HCT116 (cell line): Measurements from ENCODE around the gene DNASE1L3. TPM values are rescaled to one million over a fixed set of nuclear protein-coding genes. Genes with fewer than 3 reads are reported as not detected.

Experiments
- ATAC-seq: fragments of 200-7000 bp; cut with Tn5 transposase; 2 replicates; pipeline ENCODE4 v1.9.1; 2020; ENCODE audit warnings: mild to moderate bottlenecking, moderate library complexity
- BruUV-seq: library from RNA; stranded (reverse); fragments of 400-500 nt; replicated peaks from 2 replicates; lab custom pipeline; 2021; lab: Mats Ljungman, UMichigan
- CTCF ChIA-PET: fragments of 300-600 bp; sonication (Branson Sonifier 250); formaldehyde crosslinking; loops from one replicate; lab custom pipeline; 2021; ENCODE audit warnings: antibody characterized with exemption; lab: Charles Lee
- POLR2A ChIA-PET: fragments of 300-600, 350-600 bp; sonication (Branson Sonifier 250); formaldehyde crosslinking; loops from one replicate; lab custom pipeline; 2021; ENCODE audit warnings: antibody characterized with exemption; lab: Charles Lee
- RAD21 ChIA-PET, 2 experiments: fragments of 300-600 bp; sonication (Branson Sonifier 250); formaldehyde crosslinking; loops; one replicate each; lab custom pipeline; 2023; ENCODE audit warnings: low total read pairs in 2 of 2; ENCODE audit not compliant: uncharacterized antibody in 2 of 2, unreplicated experiment in 2 of 2, low non-redundant PET in 1 of 2; lab: Charles Lee
- DNase-seq: peaks from one replicate; pipeline ENCODE4 v3.0.0-alpha.2; 2010; ENCODE audit warnings: low read depth, low spot score
- H2AFZ ChIP-seq: fragments of 200-600 bp; shearing (Covaris generic), sonication (generic); 2 replicates; pipeline ENCODE4 v1.6.1; 2017; ENCODE audit warnings: low read depth, mixed run types, mixed read lengths, antibody characterized with exemption, low read length; ENCODE audit not compliant: poor library complexity, severe bottlenecking
- H3K27ac ChIP-seq: 2 replicates; pipeline ENCODE4 v1.5.1; 2012; ENCODE audit warnings: low read depth, low read length
- H3K27me3 ChIP-seq: fragments of 200-600 bp; sonication (generic); 2 replicates; pipeline ENCODE4 v1.6.1; 2016; ENCODE audit warnings: mixed run types, low read length, mixed read lengths; ENCODE audit not compliant: insufficient read depth
- H3K36me3 ChIP-seq, 2 experiments: fragments of 200-500 bp in 1 of 2; fragments of 200-600 bp in 1 of 2; sonication (Bioruptor generic) in 1 of 2; sonication (generic) in 1 of 2; 2 replicates each; pipeline versions ENCODE4 v1.5.1 to v1.6.1; 2014 to 2016; ENCODE audit warnings: low read length in 2 of 2, inconsistent platforms in 1 of 2, mixed read lengths in 1 of 2, mixed run types in 1 of 2; ENCODE audit not compliant: insufficient read depth in 2 of 2, control insufficient read depth in 1 of 2
- H3K4me1 ChIP-seq, 2 experiments: fragments of 200-600 bp in 1 of 2; sonication (generic) in 1 of 2; 2 replicates each; pipeline versions ENCODE4 v1.5.1 to v1.6.1; 2012 to 2017; ENCODE audit warnings: low read length in 2 of 2, inconsistent platforms in 1 of 2, mild to moderate bottlenecking in 1 of 2, mixed read lengths in 1 of 2, mixed run types in 1 of 2, moderate library complexity in 1 of 2; ENCODE audit not compliant: insufficient read depth in 2 of 2, control insufficient read depth in 1 of 2
- H3K4me2 ChIP-seq: fragments of 200-600 bp; sonication (generic); 2 replicates; pipeline ENCODE4 v1.6.1; 2017; ENCODE audit warnings: mixed run types, low read length, mixed read lengths
- H3K4me3 ChIP-seq, 2 experiments: fragments of 200-600 bp in 1 of 2; sonication (generic) in 1 of 2; replicated peaks in 1 of 2; 2 replicates each; pipeline ENCODE4 v1.5.1; 2011 to 2016; ENCODE audit warnings: low read length in 2 of 2, control low read depth in 1 of 2, low read depth in 1 of 2, mild to moderate bottlenecking in 1 of 2, mixed read lengths in 1 of 2, mixed run types in 1 of 2
- H3K79me2 ChIP-seq: fragments of 200-600 bp; sonication (generic); 2 replicates; pipeline ENCODE4 v1.6.1; 2017; ENCODE audit warnings: mild to moderate bottlenecking, mixed run types, low read length, moderate library complexity, mixed read lengths; ENCODE audit not compliant: insufficient read depth
- H3K9ac ChIP-seq: fragments of 200-600 bp; sonication (generic); 2 replicates; pipeline ENCODE4 v1.6.1; 2016; ENCODE audit warnings: low read length, mixed read lengths
- H3K9me2 ChIP-seq: fragments of 200-600 bp; sonication (generic), shearing (Covaris generic); 2 replicates; pipeline ENCODE4 v1.6.1; 2017; ENCODE audit warnings: mixed run types, mild to moderate bottlenecking, moderate library complexity; ENCODE audit not compliant: insufficient read depth
- H3K9me3 ChIP-seq, 2 experiments: fragments of 200-500 bp in 1 of 2; fragments of 200-600 bp in 1 of 2; sonication (Bioruptor generic) in 1 of 2; sonication (generic) in 1 of 2; 2 replicates each; pipeline ENCODE4 v1.6.1; 2014 to 2017; ENCODE audit warnings: low read length in 2 of 2, mixed read lengths in 2 of 2, inconsistent platforms in 1 of 2, low read depth in 1 of 2, mild to moderate bottlenecking in 1 of 2, mixed run types in 1 of 2, moderate library complexity in 1 of 2; ENCODE audit not compliant: control insufficient read depth in 1 of 2, insufficient read depth in 1 of 2
- H4K20me1 ChIP-seq: fragments of 200-600 bp; sonication (generic), shearing (Covaris generic); 2 replicates; pipeline ENCODE4 v1.6.1; 2017; ENCODE audit warnings: mixed run types, mild to moderate bottlenecking, moderate library complexity; ENCODE audit not compliant: insufficient read depth
- ATF3 ChIP-seq: IDR thresholded peaks from 2 replicates; pipeline ENCODE4 v1.6.1; 2012
- CBX3 ChIP-seq: IDR thresholded peaks from 2 replicates; pipeline ENCODE4 v1.6.1; 2012; ENCODE audit warnings: low read depth
- CEBPB ChIP-seq: IDR thresholded peaks from 2 replicates; pipeline ENCODE4 v1.6.1; 2012; ENCODE audit warnings: low read depth
- EGR1 ChIP-seq: IDR thresholded peaks from 2 replicates; pipeline ENCODE4 v1.6.1; 2012; ENCODE audit warnings: low read depth
- EZH2 ChIP-seq: fragments of 200-600 bp; sonication (generic); IDR thresholded peaks from 2 replicates; pipeline ENCODE4 v1.6.1; 2017; ENCODE audit warnings: antibody characterized with exemption, mixed run types
- EZH2phosphoT487 ChIP-seq: fragments of 200-600 bp; IDR thresholded peaks from 2 replicates; pipeline ENCODE4 v1.6.1; 2018; ENCODE audit warnings: antibody characterized with exemption, borderline replicate concordance
- FOSL1 ChIP-seq: IDR thresholded peaks from 2 replicates; pipeline ENCODE4 v1.6.1; 2012; ENCODE audit warnings: low read depth
- POLR2A ChIP-seq: IDR thresholded peaks from 2 replicates; pipeline ENCODE4 v1.7.0; 2011; ENCODE audit warnings: borderline replicate concordance; ENCODE audit not compliant: insufficient read depth, insufficient read length; ENCODE audit errors: extremely low read depth
- RAD21 ChIP-seq: IDR thresholded peaks from 2 replicates; pipeline ENCODE4 v1.6.1; 2012; ENCODE audit warnings: low read depth, mild to moderate bottlenecking
- REST ChIP-seq: IDR thresholded peaks from 2 replicates; pipeline ENCODE4 v1.6.1; 2012; ENCODE audit warnings: low read depth
- SIN3A ChIP-seq: IDR thresholded peaks from 2 replicates; pipeline ENCODE4 v1.6.1; 2012; ENCODE audit warnings: low read depth
- SP1 ChIP-seq: IDR thresholded peaks from 2 replicates; pipeline ENCODE4 v1.6.1; 2012; ENCODE audit warnings: low read depth
- SRF ChIP-seq: IDR thresholded peaks from 2 replicates; pipeline ENCODE4 v1.6.1; 2012; ENCODE audit warnings: low read depth
- TCF7L2 ChIP-seq: IDR thresholded peaks from 2 replicates; pipeline ENCODE4 v1.7.0; 2011; ENCODE audit warnings: borderline replicate concordance, inconsistent platforms; ENCODE audit not compliant: insufficient read depth, insufficient read length; ENCODE audit errors: extremely low read depth
- YY1 ChIP-seq: IDR thresholded peaks from 2 replicates; pipeline ENCODE4 v1.6.1; 2011; ENCODE audit warnings: low read length, low read depth, moderate library complexity, mild to moderate bottlenecking; ENCODE audit not compliant: insufficient replicate concordance; ENCODE audit errors: extremely low read depth
- ZBTB33 ChIP-seq: IDR thresholded peaks from 2 replicates; pipeline ENCODE4 v1.6.1; 2011; ENCODE audit warnings: mild to moderate bottlenecking, low read length, moderate library complexity; ENCODE audit not compliant: insufficient replicate concordance; ENCODE audit errors: extremely low read depth
- ZFX ChIP-seq: fragments of 450-650 bp; IDR thresholded peaks from 2 replicates; pipeline ENCODE4 v1.6.1; 2017
- intact Hi-C: fragments of 100-400 bp; cut with micrococcal nuclease; formaldehyde crosslinking; loops from 2 replicates; pipeline ENCODE4 v1.10.0; 2022
- total RNA-seq: library from RNA; stranded (reverse); gene quantifications from one replicate; pipeline ENCODE4 v1.2.1, GENCODE V29; 2021; ENCODE audit not compliant: unreplicated experiment

DNASE1L3 gene
- total RNA-seq, 1 experiment from 2014 or later: not detected

GRCh38 chr3:58180099-58180880 is 30.5 kb downstream of the DNASE1L3 start:
- Histone ChIP-seq H3K36me3 (no peaks in the 10 kb centered on the region), H3K79me2 (no peaks in the 10 kb centered on the region), H3K4me1 (peaks cover 13 to 47% of the 10 kb centered on the region in 2 experiments; a peak in 3 of 4 replicates), H4K20me1 (no peaks in the 10 kb centered on the region), H3K4me3 (no peak overlapping the region), H3K4me2 (peak overlapping the region; percentile 48; the same call in 1 of the 2 replicates), H3K27ac (no peak overlapping the region), H3K27me3 (no peaks in the 10 kb centered on the region), H3K9ac (no peak overlapping the region), H2AFZ (no peak overlapping the region), H3K9me3 (no peaks in the 10 kb centered on the region), H3K9me2 (no peaks in the 10 kb centered on the region)
- intact Hi-C loops: no loop called here
- no peak for DNase-seq
- ChIA-PET POLR2A (no interaction called here), RAD21 (no interaction called here), CTCF (interaction anchor here (1.1 to 3.8 kb wide), 5 partner anchors 8 to 126 kb away, joined by 3 to 31 read pairs (median 6); partner anchors contain the start of genes HTD2 and RPP14)
- TF ChIP-seq ZBTB33 (no peak), SRF (no peak), EGR1 (no peak), ATF3 (no peak), SIN3A (no peak), EZH2 (no peak), YY1 (no peak), SP1 (no peak), RAD21 (no peak), REST (no peak), POLR2A (no peak), CBX3 (no peak), EZH2phosphoT487 (no peak), TCF7L2 (no peak), ZFX (no peak), FOSL1 (no peak), CEBPB (no peak)
- ATAC-seq: no peak
- BruUV-seq: no TSS peak
